HEK293 (cell line): ENCODE data around the gene PLCG1.

Experiments
- CTCF ChIA-PET: fragments of 350-600 bp; formaldehyde crosslinking; extraction: SDS; loops from one replicate; lab custom pipeline; 2021; ENCODE audit warnings: antibody characterized with exemption; lab: Yijun Ruan, JAX
- POLR2A ChIA-PET: fragments of 300-600 bp; formaldehyde crosslinking; extraction: SDS; loops from one replicate; lab custom pipeline; 2020; ENCODE audit warnings: antibody characterized with exemption, inconsistent platforms; lab: Yijun Ruan, JAX
- H3K27ac ChIP-seq: fragments of 200-500 bp; sonication (Bioruptor generic); 2 replicates; pipeline ENCODE4 v1.5.1; 2014; ENCODE audit warnings: low read depth, low read length, control low read depth, inconsistent platforms; ENCODE audit errors: extremely low read depth
- H3K36me3 ChIP-seq, 2 experiments: fragments of 200-500 bp in 1 of 2; sonication (Bioruptor generic) in 1 of 2; 1 replicate in 1 of 2; 2 replicates in 1 of 2; pipeline ENCODE4 v1.5.1; 2014 to 2017; ENCODE audit warnings: inconsistent platforms in 2 of 2, low read length in 2 of 2; ENCODE audit not compliant: control insufficient read depth in 2 of 2, insufficient read depth in 1 of 2
- H3K4me1 ChIP-seq: fragments of 200-500 bp; sonication (Bioruptor generic); 2 replicates; pipeline ENCODE4 v1.5.1; 2014; ENCODE audit warnings: mild to moderate bottlenecking, low read length, inconsistent platforms; ENCODE audit not compliant: control insufficient read depth, insufficient read depth
- H3K4me3 ChIP-seq: 2 replicates; pipeline ENCODE4 v1.5.1; 2011; ENCODE audit warnings: low read depth, mild to moderate bottlenecking, control low read depth, low read length, moderate library complexity
- H3K9me3 ChIP-seq: fragments of 200-500 bp; sonication (Bioruptor generic); 2 replicates; pipeline ENCODE4 v1.5.1; 2014; ENCODE audit warnings: low read depth, low read length, inconsistent platforms; ENCODE audit not compliant: control insufficient read depth, insufficient read depth
- HOXD13 ChIP-seq: sonication (generic); formaldehyde crosslinking; IDR thresholded peaks from 2 replicates; pipeline ENCODE4 v1.8.0; 2022; ENCODE audit warnings: missing genetic modification reagents, borderline replicate concordance
- KLF16 ChIP-seq: fragments of 450-650 bp; formaldehyde crosslinking; IDR thresholded peaks from 2 replicates; pipeline ENCODE4 v1.5.1; 2017; ENCODE audit warnings: missing biosample characterization, missing genetic modification characterization
- MEIS1 ChIP-seq: sonication (generic); formaldehyde crosslinking; IDR thresholded peaks from 2 replicates; pipeline ENCODE4 v1.8.1; 2022; ENCODE audit warnings: missing genetic modification reagents, mild to moderate bottlenecking, borderline replicate concordance
- MYNN ChIP-seq: fragments of 450-650 bp; formaldehyde crosslinking; IDR thresholded peaks from 2 replicates; pipeline ENCODE4 v1.5.1; 2016; ENCODE audit warnings: missing biosample characterization, missing genetic modification characterization, borderline replicate concordance
- ZBTB1 ChIP-seq: fragments of 450-650 bp; formaldehyde crosslinking; IDR thresholded peaks from 2 replicates; pipeline ENCODE4 v1.5.1; 2016; ENCODE audit warnings: missing biosample characterization, missing genetic modification characterization
- ZNF138 ChIP-seq: fragments of 450-650 bp; formaldehyde crosslinking; IDR thresholded peaks from 2 replicates; pipeline ENCODE4 v1.5.1; 2016; ENCODE audit warnings: missing biosample characterization, missing genetic modification characterization, borderline replicate concordance
- ZNF157 ChIP-seq: fragments of 450-650 bp; formaldehyde crosslinking; IDR thresholded peaks from 2 replicates; pipeline ENCODE4 v1.5.1; 2016; ENCODE audit warnings: missing biosample characterization, missing genetic modification characterization
- ZNF19 ChIP-seq: fragments of 450-650 bp; formaldehyde crosslinking; IDR thresholded peaks from 2 replicates; pipeline ENCODE4; 2016; ENCODE audit warnings: missing biosample characterization, missing genetic modification characterization, low read depth
- ZNF23 ChIP-seq: fragments of 450-650 bp; formaldehyde crosslinking; IDR thresholded peaks from 2 replicates; pipeline ENCODE4 v1.5.1; 2016; ENCODE audit warnings: missing biosample characterization, missing genetic modification characterization, borderline replicate concordance
- ZNF248 ChIP-seq: fragments of 450-650 bp; formaldehyde crosslinking; IDR thresholded peaks from 2 replicates; pipeline ENCODE4 v1.5.1; 2017; ENCODE audit warnings: missing biosample characterization, missing genetic modification characterization
- ZNF311 ChIP-seq: fragments of 450-650 bp; formaldehyde crosslinking; IDR thresholded peaks from 2 replicates; pipeline ENCODE4 v1.5.1; 2017; ENCODE audit warnings: missing biosample characterization, missing genetic modification characterization, borderline replicate concordance
- ZNF366 ChIP-seq: fragments of 450-650 bp; formaldehyde crosslinking; conservative IDR thresholded peaks from 2 replicates; pipeline ENCODE4 v1.5.1; 2016; ENCODE audit warnings: missing biosample characterization, missing genetic modification characterization
- ZNF423 ChIP-seq: fragments of 450-650 bp; formaldehyde crosslinking; IDR thresholded peaks from 2 replicates; pipeline ENCODE4 v1.5.1; 2016; ENCODE audit warnings: missing biosample characterization, missing genetic modification characterization
- ZNF501 ChIP-seq: fragments of 450-650 bp; formaldehyde crosslinking; IDR thresholded peaks from 2 replicates; pipeline ENCODE4 v1.5.1; 2016; ENCODE audit warnings: missing biosample characterization, missing genetic modification characterization
- ZNF514 ChIP-seq: fragments of 450-650 bp; formaldehyde crosslinking; IDR thresholded peaks from 2 replicates; pipeline ENCODE4 v1.5.1; 2016; ENCODE audit warnings: missing biosample characterization, missing genetic modification characterization
- ZNF544 ChIP-seq: fragments of 450-650 bp; formaldehyde crosslinking; IDR thresholded peaks from 2 replicates; pipeline ENCODE4 v1.5.0; 2017; ENCODE audit warnings: missing biosample characterization, missing genetic modification characterization
- ZNF555 ChIP-seq: fragments of 450-650 bp; formaldehyde crosslinking; conservative IDR thresholded peaks from 2 replicates; pipeline ENCODE4 v1.5.1; 2017; ENCODE audit warnings: missing biosample characterization, mild to moderate bottlenecking, missing genetic modification characterization, inconsistent platforms
- ZNF704 ChIP-seq: fragments of 450-650 bp; formaldehyde crosslinking; IDR thresholded peaks from 2 replicates; pipeline ENCODE4 v1.5.1; 2016; ENCODE audit warnings: missing biosample characterization, missing genetic modification characterization
- ZNF777 ChIP-seq: fragments of 450-650 bp; formaldehyde crosslinking; IDR thresholded peaks from 2 replicates; pipeline ENCODE4 v1.5.1; 2017; ENCODE audit warnings: missing biosample characterization, missing genetic modification characterization, borderline replicate concordance
- ZSCAN30 ChIP-seq: fragments of 450-650 bp; IDR thresholded peaks from 2 replicates; pipeline ENCODE4 v1.5.1; 2018; ENCODE audit warnings: missing biosample characterization, mild to moderate bottlenecking, missing genetic modification characterization, moderate library complexity
- TF ChIP-seq, protein P1 (sequence below): fragments of 450-650 bp; formaldehyde crosslinking; IDR thresholded peaks from 2 replicates; pipeline ENCODE4 v1.5.1; 2016; ENCODE audit warnings: missing biosample characterization, missing genetic modification characterization
- TF ChIP-seq, protein P2 (sequence below): fragments of 450-650 bp; formaldehyde crosslinking; IDR thresholded peaks from 2 replicates; pipeline ENCODE4 v1.5.1; 2016; ENCODE audit warnings: missing biosample characterization, missing genetic modification characterization

PLCG1 gene

GRCh38 chr20:41145317-41145716 is 8.0 kb downstream of the PLCG1 start:
- TF ChIP-seq ZNF311 (tag by site-specific recombination) (no peak), ZNF501 (tag by site-specific recombination) (no peak), ZNF157 (no peak), HOXD13 (CRISPR knock-in tag) (no peak), ZNF138 (tag by site-specific recombination) (no peak), ZNF704 (tag by site-specific recombination) (no peak), MYNN (no peak), MEIS1 (CRISPR knock-in tag) (no peak), ZNF777 (tag by site-specific recombination) (no peak), KLF16 (tag by site-specific recombination) (no peak), ZNF514 (no peak), ZBTB1 (no peak)
- TF ChIP-seq, protein P1, sequence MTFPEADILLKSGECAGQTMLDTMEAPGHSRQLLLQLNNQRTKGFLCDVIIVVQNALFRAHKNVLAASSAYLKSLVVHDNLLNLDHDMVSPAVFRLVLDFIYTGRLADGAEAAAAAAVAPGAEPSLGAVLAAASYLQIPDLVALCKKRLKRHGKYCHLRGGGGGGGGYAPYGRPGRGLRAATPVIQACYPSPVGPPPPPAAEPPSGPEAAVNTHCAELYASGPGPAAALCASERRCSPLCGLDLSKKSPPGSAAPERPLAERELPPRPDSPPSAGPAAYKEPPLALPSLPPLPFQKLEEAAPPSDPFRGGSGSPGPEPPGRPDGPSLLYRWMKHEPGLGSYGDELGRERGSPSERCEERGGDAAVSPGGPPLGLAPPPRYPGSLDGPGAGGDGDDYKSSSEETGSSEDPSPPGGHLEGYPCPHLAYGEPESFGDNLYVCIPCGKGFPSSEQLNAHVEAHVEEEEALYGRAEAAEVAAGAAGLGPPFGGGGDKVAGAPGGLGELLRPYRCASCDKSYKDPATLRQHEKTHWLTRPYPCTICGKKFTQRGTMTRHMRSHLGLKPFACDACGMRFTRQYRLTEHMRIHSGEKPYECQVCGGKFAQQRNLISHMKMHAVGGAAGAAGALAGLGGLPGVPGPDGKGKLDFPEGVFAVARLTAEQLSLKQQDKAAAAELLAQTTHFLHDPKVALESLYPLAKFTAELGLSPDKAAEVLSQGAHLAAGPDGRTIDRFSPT: no peak
- TF ChIP-seq, protein P2, sequence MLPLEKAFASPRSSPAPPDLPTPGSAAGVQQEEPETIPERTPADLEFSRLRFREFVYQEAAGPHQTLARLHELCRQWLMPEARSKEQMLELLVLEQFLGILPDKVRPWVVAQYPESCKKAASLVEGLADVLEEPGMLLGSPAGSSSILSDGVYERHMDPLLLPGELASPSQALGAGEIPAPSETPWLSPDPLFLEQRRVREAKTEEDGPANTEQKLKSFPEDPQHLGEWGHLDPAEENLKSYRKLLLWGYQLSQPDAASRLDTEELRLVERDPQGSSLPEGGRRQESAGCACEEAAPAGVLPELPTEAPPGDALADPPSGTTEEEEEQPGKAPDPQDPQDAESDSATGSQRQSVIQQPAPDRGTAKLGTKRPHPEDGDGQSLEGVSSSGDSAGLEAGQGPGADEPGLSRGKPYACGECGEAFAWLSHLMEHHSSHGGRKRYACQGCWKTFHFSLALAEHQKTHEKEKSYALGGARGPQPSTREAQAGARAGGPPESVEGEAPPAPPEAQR (tag by site-specific recombination): no peak
- Histone ChIP-seq H3K36me3 (peaks cover 0 to 51% of the 10 kb centered on the region in 2 experiments; a peak in 1 of 3 replicates), H3K9me3 (no peaks in the 10 kb centered on the region), H3K4me1 (no peaks in the 10 kb centered on the region), H3K4me3 (no peak overlapping the region), H3K27ac (no peak overlapping the region)
- POLR2A ChIA-PET: no interaction called here
- CTCF ChIA-PET: interaction anchor here (0.6 to 1.5 kb wide), 3 partner anchors 14 to 194 kb away, joined by 3 to 4 read pairs (median 3); no protein-coding TSS in a partner anchor

GRCh38 chr20:41145821-41146620 is 8.7 kb downstream of the PLCG1 start:
- Histone ChIP-seq H3K4me3 (no peak overlapping the region), H3K27ac (no peak overlapping the region), H3K36me3 (peaks cover 0 to 44% of the 10 kb centered on the region in 2 experiments; a peak in 1 of 3 replicates), H3K4me1 (no peaks in the 10 kb centered on the region), H3K9me3 (no peaks in the 10 kb centered on the region)
- TF ChIP-seq ZSCAN30 (tag by site-specific recombination): no peak
- no peak for TF ChIP-seq ZNF544 (tag by site-specific recombination)
- no peak for TF ChIP-seq ZNF19 (tag by site-specific recombination)
- TF ChIP-seq ZNF555 (tag by site-specific recombination): no peak
- no peak for TF ChIP-seq ZNF366
- no peak for TF ChIP-seq ZNF23
- no peak for TF ChIP-seq ZNF423
- no peak for TF ChIP-seq ZNF248
- ChIA-PET POLR2A (interaction anchor here (1.9 kb wide), 1 partner anchor 8 kb away, joined by 6 read pairs; the partner anchor contains the start of gene PLCG1), CTCF (interaction anchor here (0.6 to 1.3 kb wide), 5 partner anchors 10 to 757 kb away, joined by 3 read pairs; no protein-coding TSS in a partner anchor)
